GM19467 (cell line): ENCODE data around the gene TRIM15.
"Not testable (repeated sequence)": the region's sequence is repeated elsewhere in the genome, so short reads cannot be mapped to it uniquely, and the experiment has no call there.

Experiments
- ATAC-seq: cut with Tn5 transposase; IDR thresholded peaks from one replicate; pipeline ENCODE4 v1.9.1; 2021; ENCODE audit warnings: mild to moderate bottlenecking, moderate library complexity; ENCODE audit not compliant: unreplicated experiment

Gene TRIM15

GRCh38 chr6:30221956-30222355, 58.6 kb downstream of the TRIM15 start:
- ATAC-seq = not testable (repeated sequence)
